Spleen (tissue), 11 donors: ENCODE results near the gene DHX57. TPM values are rescaled to one million over a fixed set of nuclear protein-coding genes. Genes with fewer than 3 reads are reported as not detected.
"Not testable (repeated sequence)": the region's sequence is repeated elsewhere in the genome, so short reads cannot be mapped to it uniquely, and the experiment has no call there.

Source experiments
- DNase-seq: peaks from one replicate; pipeline ENCODE4 v3.0.0-alpha.2; 2020
- H3K27ac ChIP-seq, 8 donors: fragments of 200-600 bp; sonication (generic) in 7 of 8; 1 replicate in 4 of 8; 2 replicates in 4 of 8; pipeline versions ENCODE4 v1.5.0 to v1.8.0; 2016 to 2021; ENCODE audit warnings: inconsistent platforms in 4 of 8, mild to moderate bottlenecking in 4 of 8, moderate library complexity in 1 of 8
- H3K27me3 ChIP-seq, 7 donors: fragments of 200-600 bp; sonication (generic) in 6 of 7; replicated peaks in 1 of 7; 1 replicate in 4 of 7; 2 replicates in 3 of 7; pipeline versions ENCODE4 v1.5.0 to v1.8.0; 2016 to 2021; ENCODE audit warnings: inconsistent platforms in 3 of 7, mild to moderate bottlenecking in 1 of 7
- H3K36me3 ChIP-seq, 6 donors: fragments of 200-600 bp; sonication (generic) in 5 of 6; 1 replicate in 4 of 6; 2 replicates in 2 of 6; pipeline versions ENCODE4 v1.5.0 to v1.8.0; 2016 to 2021; ENCODE audit warnings: inconsistent platforms in 2 of 6
- H3K4me1 ChIP-seq, 6 donors: fragments of 200-600 bp; sonication (generic) in 5 of 6; 1 replicate in 3 of 6; 2 replicates in 3 of 6; pipeline versions ENCODE4 v1.5.0 to v1.8.0; 2016 to 2021; ENCODE audit warnings: inconsistent platforms in 3 of 6
- H3K4me3 ChIP-seq, 8 donors: fragments of 200-600 bp; sonication (generic) in 7 of 8; 1 replicate in 4 of 8; 2 replicates in 4 of 8; pipeline versions ENCODE4 v1.5.0 to v1.8.0; 2016 to 2021; ENCODE audit warnings: inconsistent platforms in 4 of 8, mild to moderate bottlenecking in 4 of 8, moderate library complexity in 2 of 8
- H3K9me3 ChIP-seq, 8 donors: fragments of 200-600 bp; sonication (generic) in 7 of 8; 1 replicate in 4 of 8; 2 replicates in 4 of 8; pipeline versions ENCODE4 v1.5.0 to v1.8.0; 2016 to 2021; ENCODE audit warnings: inconsistent platforms in 4 of 8
- POLR2A ChIP-seq, 3 donors: fragments of 450-650 bp; IDR thresholded peaks; one replicate each; pipeline ENCODE4 v1.5.1; 2017; ENCODE audit warnings: antibody characterized with exemption in 3 of 3, mild to moderate bottlenecking in 1 of 3
- POLR2AphosphoS5 ChIP-seq, 3 donors: sonication (generic); formaldehyde crosslinking; IDR thresholded peaks; one replicate each; pipeline ENCODE4 v1.5.1; 2017; ENCODE audit warnings: antibody characterized with exemption in 3 of 3
- WGBS, 5 donors: extraction: QIAGEN DNeasy Blood & Tissue Kit in 3 of 5; methylation state at CpG; one replicate each; pipeline versions ENCODE4 v1.1.5 to v1.1.7; 2013 to 2018; 5-methylcytosine and 5-hydroxymethylcytosine counted together
- intact Hi-C: fragments of 100-400 bp; cut with DNase I; formaldehyde crosslinking; loops from one replicate; pipeline ENCODE4 v1.15.0; 2023; ENCODE audit warnings: low total_unique reads
- polyA plus RNA-seq, 3 donors: library from polyadenylated mRNA; stranded (reverse); fragments of 200-250 nt; gene quantifications; one replicate each; pipeline ENCODE4 v1.2.1, GENCODE V29; 2013
- total RNA-seq, 7 donors: library from RNA; depleted of rRNA in 3 of 7; stranded (reverse); fragments of >200 nt in 3 of 7; fragmentation: NEBNext Ultra II Directional in 4 of 7; extraction: Animal tissue kit (Norgen Biotek cat#: 25700) in 4 of 7; gene quantifications; one replicate each; pipeline versions ENCODE4 v1.1.0 to v1.2.1, GENCODE V29; 2016 to 2021
- TF ChIP-seq, protein P1 (sequence below), 11 experiments: fragments of 200-600 bp in 7 of 11; fragments of 450-650 bp in 4 of 11; sonication (generic) in 4 of 11; IDR thresholded peaks in 8 of 11; conservative IDR thresholded peaks in 3 of 11; 1 replicate in 7 of 11; 2 replicates in 4 of 11; pipeline versions ENCODE4 v1.4.0 to v1.8.0; 2016 to 2021; ENCODE audit warnings: antibody characterized with exemption in 11 of 11, inconsistent platforms in 4 of 11, mild to moderate bottlenecking in 1 of 11
- donor health status: healthy with polysubstance abuse.
- donor health status: DM: no; HTN: no; CAD: no; lungs with moderate emphysema.
- donor health status: DM: no; HTN: no; CAD: no.
- donor health status: Bipolar disorder and iron deficiency.
- donor health status: healthy.
- donor health status: DM: no; HTN: no; CAD: no.
- donor health status: DM: yes; HTN: yes; CAD: no.

DHX57 gene
- total and polyA plus RNA-seq, 10 donors = 6.5 to 24.0 (median 14.8) TPM

- intact Hi-C loops = no loop called here
- TF ChIP-seq POLR2A (IDR thresholded peaks at IDR 0.05) (no peak), POLR2AphosphoS5 (IDR thresholded peaks at IDR 0.05) (no peak)
- TF ChIP-seq, protein P1, sequence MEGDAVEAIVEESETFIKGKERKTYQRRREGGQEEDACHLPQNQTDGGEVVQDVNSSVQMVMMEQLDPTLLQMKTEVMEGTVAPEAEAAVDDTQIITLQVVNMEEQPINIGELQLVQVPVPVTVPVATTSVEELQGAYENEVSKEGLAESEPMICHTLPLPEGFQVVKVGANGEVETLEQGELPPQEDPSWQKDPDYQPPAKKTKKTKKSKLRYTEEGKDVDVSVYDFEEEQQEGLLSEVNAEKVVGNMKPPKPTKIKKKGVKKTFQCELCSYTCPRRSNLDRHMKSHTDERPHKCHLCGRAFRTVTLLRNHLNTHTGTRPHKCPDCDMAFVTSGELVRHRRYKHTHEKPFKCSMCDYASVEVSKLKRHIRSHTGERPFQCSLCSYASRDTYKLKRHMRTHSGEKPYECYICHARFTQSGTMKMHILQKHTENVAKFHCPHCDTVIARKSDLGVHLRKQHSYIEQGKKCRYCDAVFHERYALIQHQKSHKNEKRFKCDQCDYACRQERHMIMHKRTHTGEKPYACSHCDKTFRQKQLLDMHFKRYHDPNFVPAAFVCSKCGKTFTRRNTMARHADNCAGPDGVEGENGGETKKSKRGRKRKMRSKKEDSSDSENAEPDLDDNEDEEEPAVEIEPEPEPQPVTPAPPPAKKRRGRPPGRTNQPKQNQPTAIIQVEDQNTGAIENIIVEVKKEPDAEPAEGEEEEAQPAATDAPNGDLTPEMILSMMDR (IDR thresholded peaks at IDR 0.05 in 8 of 11, conservative IDR thresholded peaks at IDR 0.05 in 3 of 11) = no peak
- no peaks in the 10 kb centered on the region for H3K36me3 ChIP-seq
- H3K27ac ChIP-seq = peak overlapping the region in 1 of 8 donors; percentile 29
- DNase-seq = no peak
- peaks cover 0 to 14% (median 7%) of the 10 kb centered on the region in 6 donors for H3K4me1 ChIP-seq
- no peak overlapping the region for H3K4me3 ChIP-seq
- WGBS, 5 donors = 52 to 65% (median 56%) methylated on average over 5 of the region's 5 CpGs
- H3K27me3 ChIP-seq = peaks cover 0 to 33% (median 0%) of the 10 kb centered on the region in 7 donors
- no peaks in the 10 kb centered on the region for H3K9me3 ChIP-seq
Measured at GRCh38 chr2:38771632-38772031, 104.1 kb downstream of the DHX57 start.

DNA sequence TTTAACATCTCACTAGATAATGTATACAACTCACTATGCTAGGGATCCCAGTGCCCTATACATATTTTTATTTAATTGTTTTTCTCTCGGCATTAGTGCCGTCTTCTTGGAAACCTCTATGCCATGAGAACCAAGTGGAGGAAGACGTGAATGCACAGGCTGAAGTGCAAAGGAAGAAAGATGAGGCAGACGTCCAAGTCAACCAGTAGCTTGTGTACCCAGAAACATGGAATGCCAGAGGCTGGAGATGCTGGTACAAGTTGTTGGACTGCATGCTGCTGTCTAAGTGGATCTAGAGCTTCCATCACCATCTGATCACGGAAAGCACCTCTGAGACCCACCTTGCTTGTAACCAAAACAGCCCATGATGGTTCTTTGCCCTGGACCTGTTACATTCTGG, 110.2 kb downstream of the DHX57 start:
- H3K4me3 ChIP-seq = no peak overlapping the region
- no peaks in the 10 kb centered on the region for H3K9me3 ChIP-seq
- intact Hi-C loops = no loop called here
- H3K27me3 ChIP-seq = peaks cover 0 to 13% (median 0%) of the 10 kb centered on the region in 7 donors
- H3K36me3 ChIP-seq = no peaks in the 10 kb centered on the region
- no peak for DNase-seq
- WGBS, 5 donors = 86 to 92% (median 91%) methylated on average over 5 of the region's 5 CpGs
- no peak overlapping the region for H3K27ac ChIP-seq
- no peak for TF ChIP-seq POLR2AphosphoS5 (IDR thresholded peaks at IDR 0.05)
- TF ChIP-seq POLR2A (IDR thresholded peaks at IDR 0.05) = no peak
- TF ChIP-seq, protein P1 (IDR thresholded peaks at IDR 0.05 in 8 of 11, conservative IDR thresholded peaks at IDR 0.05 in 3 of 11) = no peak
- no peaks in the 10 kb centered on the region for H3K4me1 ChIP-seq

- WGBS, 5 donors = 87 to 91% (median 89%) methylated on average over 4 of the region's 4 CpGs
- peaks cover 0 to 13% (median 0%) of the 10 kb centered on the region in 7 donors for H3K27me3 ChIP-seq
- no peak for DNase-seq
- no peaks in the 10 kb centered on the region for H3K4me1 ChIP-seq
- intact Hi-C loops = no loop called here
- TF ChIP-seq POLR2AphosphoS5 (IDR thresholded peaks at IDR 0.05) (no peak), POLR2A (IDR thresholded peaks at IDR 0.05) (no peak)
- H3K9me3 ChIP-seq = no peaks in the 10 kb centered on the region
- H3K36me3 ChIP-seq = no peaks in the 10 kb centered on the region
- H3K27ac ChIP-seq = no peak overlapping the region
- H3K4me3 ChIP-seq = no peak overlapping the region
Measured at GRCh38 chr2:38765149-38765548, 110.6 kb downstream of the DHX57 start.

DNA sequence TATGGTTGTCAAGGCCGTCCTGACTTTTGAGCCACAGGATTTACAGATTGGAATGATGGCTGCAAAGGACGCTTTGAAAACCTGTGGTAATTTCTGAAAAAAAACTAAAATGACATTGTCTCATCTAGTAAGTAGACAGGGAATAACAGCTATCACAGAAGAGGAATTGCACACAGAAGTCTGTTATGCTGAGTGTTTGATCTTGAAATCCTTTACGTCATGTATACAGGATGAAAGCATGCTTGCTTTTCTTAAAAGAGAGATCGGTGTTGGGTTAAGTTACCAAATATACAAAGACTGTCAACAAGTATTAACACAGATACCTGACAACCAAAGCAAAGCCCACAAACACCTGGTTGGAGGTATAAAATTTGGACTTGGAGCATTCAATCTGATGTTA, 112.0 kb downstream of the DHX57 start:
- TF ChIP-seq POLR2AphosphoS5 (IDR thresholded peaks at IDR 0.05) (no peak), POLR2A (IDR thresholded peaks at IDR 0.05) (no peak)
- TF ChIP-seq, protein P1 (IDR thresholded peaks at IDR 0.05 in 8 of 11, conservative IDR thresholded peaks at IDR 0.05 in 3 of 11) = no peak
- WGBS, 5 donors = 92 to 94% (median 92%) methylated on average over 4 of the region's 4 CpGs
- no peak for DNase-seq

DNA sequence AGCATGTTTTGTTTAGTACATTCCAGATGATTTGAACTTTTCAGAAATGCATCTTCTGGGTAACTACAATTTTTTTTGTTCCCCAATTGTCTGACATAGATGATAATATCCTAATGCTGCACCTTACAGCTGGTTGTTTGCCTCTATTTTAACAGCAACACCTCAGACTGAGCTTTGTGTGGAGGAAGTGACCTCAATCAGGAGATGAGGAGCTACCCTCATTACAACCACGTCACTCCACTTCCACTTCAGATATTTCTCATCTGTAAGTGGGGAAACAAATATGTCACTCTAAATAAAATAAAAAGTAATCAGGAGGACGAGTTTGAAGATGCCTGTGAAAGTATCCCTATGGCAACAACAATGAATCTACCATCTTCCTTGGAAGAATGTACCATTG, 112.5 kb downstream of the DHX57 start:
- TF ChIP-seq POLR2A (IDR thresholded peaks at IDR 0.05) = no peak
- TF ChIP-seq, protein P1 (IDR thresholded peaks at IDR 0.05 in 8 of 11, conservative IDR thresholded peaks at IDR 0.05 in 3 of 11) = no peak
- TF ChIP-seq POLR2AphosphoS5 (IDR thresholded peaks at IDR 0.05) = no peak

More for the DNA sequence above, 112.0 kb downstream of the DHX57 start:
- H3K4me1 ChIP-seq = no peaks in the 10 kb centered on the region
- H3K4me3 ChIP-seq = no peak overlapping the region
- H3K27ac ChIP-seq = no peak overlapping the region
- peaks cover 0 to 9% (median 0%) of the 10 kb centered on the region in 7 donors for H3K27me3 ChIP-seq
- H3K9me3 ChIP-seq = no peaks in the 10 kb centered on the region
- H3K36me3 ChIP-seq = no peaks in the 10 kb centered on the region
- intact Hi-C loops = no loop called here

GRCh38 chr2:38755891-38756290, 119.8 kb downstream of the DHX57 start:
- H3K27ac ChIP-seq, intact Hi-C loops, H3K36me3 ChIP-seq, DNase-seq, H3K9me3 ChIP-seq, H3K27me3 ChIP-seq, H3K4me3 ChIP-seq: not testable (repeated sequence)
- H3K4me1 ChIP-seq = peaks cover 0 to 29% (median 20%) of the 10 kb centered on the region in 6 donors
- 89 to 97% (median 96%) methylated on average over 7 to 31 of the region's 31 CpGs for WGBS, 5 donors

More for the DNA sequence above, 112.5 kb downstream of the DHX57 start:
- Histone ChIP-seq H3K9me3 (no peaks in the 10 kb centered on the region), H3K4me3 (no peak overlapping the region), H3K27ac (no peak overlapping the region), H3K27me3 (peaks cover 0 to 4% (median 0%) of the 10 kb centered on the region in 7 donors), H3K36me3 (no peaks in the 10 kb centered on the region), H3K4me1 (no peaks in the 10 kb centered on the region)
- WGBS, 5 donors = 44 to 67% (median 57%) methylated on average over 2 of the region's 2 CpGs
- no peak for DNase-seq
- intact Hi-C loops = no loop called here
